ENCODE results near the gene SPATA13.

DNA sequence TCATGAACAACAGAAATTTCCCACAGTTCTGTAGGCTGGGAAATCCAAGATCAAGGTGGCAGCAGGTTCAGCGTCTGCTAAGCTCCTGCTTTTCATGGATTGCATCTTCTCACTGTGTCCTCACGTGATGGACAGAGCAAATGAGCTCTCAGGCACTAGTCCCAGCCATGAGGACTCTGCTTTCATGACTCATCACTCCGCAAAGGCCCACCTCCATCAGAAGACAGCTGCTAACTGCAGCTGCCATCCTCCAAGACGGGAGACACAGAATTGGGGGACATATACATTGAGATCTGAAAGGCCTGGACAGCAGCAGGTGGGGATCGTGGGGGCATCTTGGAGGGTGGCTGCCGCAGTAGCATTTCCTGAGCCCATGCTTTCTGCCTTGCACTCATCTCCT is 44.4 kb upstream of the SPATA13 start:
- TF ChIP-seq ZNF70 (CRISPR knock-in tag; IDR thresholded peaks at IDR 0.05) (no peak), BACH2 (CRISPR knock-in tag; IDR thresholded peaks at IDR 0.05; ENCODE audit: borderline replicate concordance) (no peak), TOX (CRISPR knock-in tag; IDR thresholded peaks at IDR 0.05; ENCODE audit: borderline replicate concordance) (no peak), SNAI2 (CRISPR knock-in tag; IDR thresholded peaks at IDR 0.05) (no peak), CSDC2 (CRISPR knock-in tag; IDR thresholded peaks at IDR 0.05) (no peak), ZNF565 (CRISPR knock-in tag; conservative IDR thresholded peaks at IDR 0.05; ENCODE audit: low read depth) (no peak), ZFP3 (CRISPR knock-in tag; IDR thresholded peaks at IDR 0.05) (no peak), RARB (CRISPR knock-in tag; IDR thresholded peaks at IDR 0.05) (no peak), ARNTL (CRISPR knock-in tag; IDR thresholded peaks at IDR 0.05; ENCODE audit: borderline replicate concordance, low read depth) (no peak), TCF4 (CRISPR knock-in tag; IDR thresholded peaks at IDR 0.05; ENCODE audit: borderline replicate concordance) (no peak), OSR1 (CRISPR knock-in tag; IDR thresholded peaks at IDR 0.05) (no peak), ESRRG (CRISPR knock-in tag; IDR thresholded peaks at IDR 0.05) (no peak)
- TF ChIP-seq, protein P1, sequence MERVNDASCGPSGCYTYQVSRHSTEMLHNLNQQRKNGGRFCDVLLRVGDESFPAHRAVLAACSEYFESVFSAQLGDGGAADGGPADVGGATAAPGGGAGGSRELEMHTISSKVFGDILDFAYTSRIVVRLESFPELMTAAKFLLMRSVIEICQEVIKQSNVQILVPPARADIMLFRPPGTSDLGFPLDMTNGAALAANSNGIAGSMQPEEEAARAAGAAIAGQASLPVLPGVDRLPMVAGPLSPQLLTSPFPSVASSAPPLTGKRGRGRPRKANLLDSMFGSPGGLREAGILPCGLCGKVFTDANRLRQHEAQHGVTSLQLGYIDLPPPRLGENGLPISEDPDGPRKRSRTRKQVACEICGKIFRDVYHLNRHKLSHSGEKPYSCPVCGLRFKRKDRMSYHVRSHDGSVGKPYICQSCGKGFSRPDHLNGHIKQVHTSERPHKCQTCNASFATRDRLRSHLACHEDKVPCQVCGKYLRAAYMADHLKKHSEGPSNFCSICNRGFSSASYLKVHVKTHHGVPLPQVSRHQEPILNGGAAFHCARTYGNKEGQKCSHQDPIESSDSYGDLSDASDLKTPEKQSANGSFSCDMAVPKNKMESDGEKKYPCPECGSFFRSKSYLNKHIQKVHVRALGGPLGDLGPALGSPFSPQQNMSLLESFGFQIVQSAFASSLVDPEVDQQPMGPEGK (CRISPR knock-in tag; IDR thresholded peaks at IDR 0.05; ENCODE audit: borderline replicate concordance), result no peak
- TF ChIP-seq, protein P2, sequence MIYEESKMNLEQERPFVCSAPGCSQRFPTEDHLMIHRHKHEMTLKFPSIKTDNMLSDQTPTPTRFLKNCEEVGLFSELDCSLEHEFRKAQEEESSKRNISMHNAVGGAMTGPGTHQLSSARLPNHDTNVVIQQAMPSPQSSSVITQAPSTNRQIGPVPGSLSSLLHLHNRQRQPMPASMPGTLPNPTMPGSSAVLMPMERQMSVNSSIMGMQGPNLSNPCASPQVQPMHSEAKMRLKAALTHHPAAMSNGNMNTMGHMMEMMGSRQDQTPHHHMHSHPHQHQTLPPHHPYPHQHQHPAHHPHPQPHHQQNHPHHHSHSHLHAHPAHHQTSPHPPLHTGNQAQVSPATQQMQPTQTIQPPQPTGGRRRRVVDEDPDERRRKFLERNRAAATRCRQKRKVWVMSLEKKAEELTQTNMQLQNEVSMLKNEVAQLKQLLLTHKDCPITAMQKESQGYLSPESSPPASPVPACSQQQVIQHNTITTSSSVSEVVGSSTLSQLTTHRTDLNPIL (CRISPR knock-in tag; IDR thresholded peaks at IDR 0.05; ENCODE audit: low read depth), result no peak

Data from SK-N-SH treated with all-trans-retinoic acid at 6 μM for 48 hours (cell line).